ENCODE results near the gene GALNT9.

DNA sequence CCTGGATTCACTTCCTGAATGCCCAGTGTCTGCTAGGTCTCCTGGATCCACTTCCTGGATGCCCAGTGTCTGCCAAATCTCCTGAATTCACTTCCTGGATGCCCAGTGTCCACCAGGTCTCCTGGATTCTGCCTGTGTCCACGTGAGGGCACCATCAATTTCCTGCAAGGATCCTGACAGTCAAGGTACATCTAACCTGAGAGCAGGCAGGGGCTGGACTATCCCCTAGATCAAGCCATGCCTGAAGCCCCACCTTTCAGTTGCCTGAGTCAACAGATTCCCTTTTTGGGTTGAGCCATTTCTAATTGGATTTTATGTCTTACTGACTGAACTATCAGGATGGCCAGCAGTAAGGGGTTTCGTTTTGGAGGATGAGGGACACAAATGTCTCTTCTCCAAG lies 49.5 kb downstream of the GALNT9 start:
- no peak for TF ChIP-seq EZH2 (IDR thresholded peaks at IDR 0.05; ENCODE audit: low read length, unreplicated experiment)
- TF ChIP-seq CTCF (conservative IDR thresholded peaks at IDR 0.05; ENCODE audit: low read depth, low read length) = no peak
- no peak for TF ChIP-seq EZH2phosphoT487 (IDR thresholded peaks at IDR 0.05; ENCODE audit: borderline replicate concordance, low read length)
